GM18498 (cell line): ENCODE results near the gene ZNF521.
"Not testable (repeated sequence)": the region's sequence is repeated elsewhere in the genome, so short reads cannot be mapped to it uniquely, and the experiment has no call there.

Source experiments
- ATAC-seq: cut with Tn5 transposase; IDR thresholded peaks from one replicate; pipeline ENCODE4 v1.9.1; 2021; ENCODE audit warnings: mild to moderate bottlenecking, moderate library complexity; ENCODE audit not compliant: unreplicated experiment

The ZNF521 gene

DNA sequence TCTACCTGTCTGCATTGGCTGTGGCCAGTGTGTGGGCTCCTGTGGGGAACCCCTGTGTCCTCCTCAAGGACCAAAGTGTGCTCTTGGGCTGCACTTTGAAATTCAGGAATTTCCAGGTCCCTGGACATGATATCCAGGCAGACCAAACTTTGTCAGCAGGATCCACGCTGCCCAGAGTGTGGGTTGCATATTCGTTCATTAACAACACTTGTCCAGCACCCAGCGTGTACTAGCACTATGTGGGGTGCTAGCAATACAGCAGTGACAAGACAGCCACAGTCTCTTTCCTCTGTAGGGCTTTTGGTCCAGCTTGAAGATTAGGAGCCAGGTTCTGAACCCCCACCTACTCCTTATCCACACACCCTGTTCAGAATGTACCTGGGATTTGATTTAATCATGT is 304.5 kb downstream of the ZNF521 start:
- no peak for ATAC-seq

DNA sequence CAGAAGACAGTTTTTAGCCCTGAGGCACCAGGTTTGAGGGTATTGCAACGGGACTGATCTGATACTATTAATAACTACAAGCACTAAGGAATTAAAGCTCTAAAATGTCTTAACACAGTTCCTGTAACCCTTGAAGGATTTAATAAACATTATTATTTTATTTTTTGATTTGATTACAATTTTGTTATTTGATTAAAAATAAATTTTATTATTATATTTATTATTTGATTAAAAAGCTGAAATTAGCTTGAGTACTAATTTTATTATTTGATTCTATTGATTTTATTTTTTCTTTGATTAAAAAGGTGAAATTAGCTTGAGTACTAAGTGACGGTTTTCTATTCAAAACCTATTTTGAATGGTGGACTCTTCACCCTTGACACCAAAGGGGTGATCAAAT is 307.3 kb downstream of the ZNF521 start:
- no peak for ATAC-seq

GRCh38 chr18:25043104-25043503 is 308.9 kb downstream of the ZNF521 start:
- ATAC-seq = no peak

DNA sequence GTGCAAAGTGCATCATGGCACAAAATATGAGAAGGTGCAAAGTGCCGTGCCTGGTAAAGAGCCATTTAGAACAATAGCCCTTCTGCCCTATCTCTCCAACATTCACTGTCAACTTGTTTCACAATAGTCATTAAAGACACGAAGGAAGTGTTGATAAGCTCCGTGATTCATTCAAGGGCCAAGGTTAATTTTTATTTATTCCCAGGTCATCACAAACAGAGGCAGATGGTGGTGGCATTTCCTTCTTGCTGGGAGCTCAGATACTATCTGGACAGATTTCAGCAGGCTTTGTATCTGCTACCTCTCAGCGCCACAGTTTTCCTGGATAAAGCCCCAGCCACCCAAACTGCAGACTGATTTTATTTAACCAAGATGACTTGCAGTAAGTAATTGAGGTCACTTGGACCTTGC is 309.3 kb downstream of the ZNF521 start:
- ATAC-seq = no peak

DNA sequence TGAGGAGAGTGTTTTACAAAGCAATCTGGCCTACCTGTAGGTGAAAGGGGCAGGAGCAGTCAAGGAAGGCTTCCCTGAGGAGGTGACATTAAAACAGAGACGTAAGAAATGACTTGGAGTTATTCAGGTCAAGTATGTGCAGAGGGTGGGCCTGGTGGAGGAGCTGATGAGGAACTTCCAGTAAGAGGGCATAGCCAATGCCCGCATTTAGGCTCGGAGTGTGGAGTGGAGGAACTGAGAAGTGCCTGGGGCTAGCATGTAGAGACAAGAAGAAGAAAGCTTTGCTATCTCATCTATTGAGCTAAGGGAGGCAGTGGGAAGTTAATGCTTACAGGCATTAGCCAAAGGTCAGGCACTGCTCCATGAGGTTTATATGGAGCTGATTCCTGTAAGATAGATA is 312.2 kb downstream of the ZNF521 start:
- ATAC-seq = no peak

DNA sequence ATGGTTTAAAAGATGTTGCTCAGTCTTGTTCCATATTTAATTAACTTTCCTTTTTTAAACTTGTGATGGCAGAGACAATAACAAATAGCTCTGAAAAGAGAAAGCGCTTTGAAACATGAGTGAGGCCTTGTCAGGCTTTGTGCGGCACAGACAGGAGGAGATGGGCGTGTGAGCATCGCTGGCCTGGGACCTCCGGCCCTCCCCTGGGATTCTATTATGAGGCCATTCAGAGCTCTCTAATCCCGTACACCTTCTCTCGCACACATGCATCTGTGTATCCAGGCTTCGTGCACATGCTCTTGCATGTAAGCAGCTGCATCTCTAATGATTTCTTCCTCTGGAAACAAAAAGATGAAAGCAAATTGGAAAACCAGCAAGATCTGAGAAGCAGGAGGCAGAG is 313.7 kb downstream of the ZNF521 start:
- ATAC-seq = no peak

- ATAC-seq = no peak
Observed at GRCh38 chr18:25033747-25034471, 318.1 kb downstream of the ZNF521 start.

- ATAC-seq = not testable (repeated sequence)
Observed at GRCh38 chr18:25033175-25033574, 318.8 kb downstream of the ZNF521 start.

GRCh38 chr18:25029802-25030201 is 322.2 kb downstream of the ZNF521 start:
- ATAC-seq = no peak

DNA sequence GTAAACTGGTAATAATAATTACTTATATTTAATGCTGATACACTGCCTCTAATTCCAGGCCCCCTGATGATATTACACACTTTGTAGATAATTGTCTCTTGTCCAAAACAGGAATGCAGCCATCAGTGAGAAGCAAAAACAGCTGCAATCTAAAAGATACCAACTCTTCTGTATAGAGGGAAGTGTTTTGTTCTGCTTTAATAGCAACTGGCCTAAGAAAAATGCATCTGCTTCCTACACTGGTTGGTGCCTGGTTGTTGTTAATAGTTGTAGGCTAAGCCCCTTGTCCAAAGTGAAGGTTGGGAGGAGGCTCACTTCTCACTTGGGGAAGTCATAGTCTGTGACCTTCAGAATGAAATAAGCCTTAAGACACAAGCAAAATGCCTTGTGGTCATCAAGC is 332.0 kb downstream of the ZNF521 start:
- ATAC-seq = no peak

DNA sequence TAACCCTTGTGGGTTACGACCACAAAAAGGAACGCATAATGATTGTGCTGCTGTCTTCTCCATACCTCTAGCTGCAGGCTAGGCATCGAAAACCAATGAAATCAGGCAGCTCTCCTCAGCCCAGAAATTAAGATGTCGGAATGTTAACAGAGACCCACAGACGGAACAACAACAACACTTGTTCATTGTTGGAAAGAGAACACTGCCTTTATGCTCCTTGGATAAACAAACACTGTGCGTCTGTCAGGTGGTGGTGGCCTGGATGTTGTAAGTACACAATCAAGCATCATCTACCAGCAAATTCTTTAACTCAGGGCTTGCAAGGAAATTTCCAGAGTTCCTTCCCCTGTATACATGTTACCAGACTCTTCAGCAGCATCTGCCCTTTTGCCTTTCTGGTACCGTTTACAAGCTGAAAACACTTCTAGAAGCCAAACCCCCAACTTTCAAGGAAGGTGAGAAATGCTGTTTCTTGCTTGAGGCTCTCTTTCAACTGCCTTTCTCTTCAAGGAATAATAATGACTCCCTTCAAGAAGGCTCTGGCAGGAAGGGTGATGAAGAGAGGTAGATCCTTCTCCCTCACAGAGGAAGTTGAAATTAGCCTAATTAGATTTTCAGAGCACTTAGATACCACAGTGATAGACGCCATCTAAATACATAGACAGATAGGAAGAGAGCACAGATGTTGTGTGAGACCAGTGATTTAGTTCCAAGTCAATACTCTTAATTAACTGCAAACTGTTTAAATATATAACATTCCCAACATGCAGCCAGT is 332.7 kb downstream of the ZNF521 start:
- ATAC-seq = no peak

DNA sequence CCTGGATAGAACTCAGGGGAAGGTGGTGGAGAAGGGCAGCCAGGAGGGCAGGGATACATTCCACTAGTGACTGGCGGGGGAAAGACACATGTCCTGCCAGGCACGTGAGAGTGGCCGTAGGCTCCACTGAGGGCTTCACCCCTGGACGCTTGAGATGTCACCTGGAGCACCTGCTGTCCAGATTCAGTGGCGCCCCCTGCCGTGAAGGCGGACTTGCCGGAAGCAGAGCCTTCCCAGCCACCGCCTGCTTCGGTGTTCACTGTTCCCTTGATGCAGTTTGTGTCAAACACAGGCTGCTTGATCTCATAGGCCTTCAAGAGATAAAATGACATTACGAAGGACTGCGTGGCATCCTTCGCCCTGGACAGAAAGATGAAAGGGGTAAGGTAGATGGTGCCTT is 335.3 kb downstream of the ZNF521 start:
- ATAC-seq = no peak

DNA sequence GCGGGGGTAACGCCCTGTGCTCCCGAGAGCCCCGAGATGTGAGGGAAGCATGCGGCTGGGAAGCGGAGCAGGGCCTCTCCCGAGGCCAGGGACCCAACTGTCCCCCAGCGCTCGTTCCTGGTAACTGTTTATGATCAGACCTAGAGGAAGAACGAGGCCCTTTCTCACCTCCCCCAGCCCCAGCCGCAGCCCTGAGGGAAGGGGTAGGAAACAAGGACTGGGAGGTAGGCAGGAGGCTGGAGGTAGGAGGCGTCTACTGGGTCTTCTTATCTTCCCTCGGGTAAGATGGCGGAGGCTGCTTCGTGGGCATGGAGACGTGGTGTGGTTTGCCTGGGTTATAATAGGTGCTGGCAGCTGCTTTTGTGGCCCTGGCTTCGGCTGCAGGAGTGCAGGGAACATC is 335.8 kb downstream of the ZNF521 start:
- no peak for ATAC-seq
